MM.1S (cell line): Measurements from ENCODE around the gene CD9.

Experiments
- CTCF ChIP-seq: fragments of 300-600 bp; sonication (generic); IDR thresholded peaks from 2 replicates; pipeline ENCODE4 v1.5.1; 2016; ENCODE audit warnings: antibody characterized with exemption, low read length, mixed read lengths
- EZH2 ChIP-seq: fragments of 300-600 bp; sonication (generic); optimal IDR thresholded peaks from 2 replicates; pipeline ENCODE3; 2017; ENCODE audit warnings: low read depth, mild to moderate bottlenecking, antibody characterized with exemption, low read length, mixed read lengths
- EZH2phosphoT487 ChIP-seq: fragments of 300-600 bp; sonication (generic); IDR thresholded peaks from 2 replicates; pipeline ENCODE4 v1.6.1; 2018; ENCODE audit warnings: antibody characterized with exemption, low read length

- TF ChIP-seq CTCF (peak; percentile 49), EZH2phosphoT487 (no peak), EZH2 (no peak)
Measured at GRCh38 chr12:6278439-6279255, 78.4 kb downstream of the CD9 start.
